MM.1S (cell line): Measurements from ENCODE around the gene PITPNM3.

ENCODE experiments used
- CTCF ChIP-seq: fragments of 300-600 bp; sonication (generic); IDR thresholded peaks from 2 replicates; pipeline ENCODE4 v1.5.1; 2016; ENCODE audit warnings: antibody characterized with exemption, low read length, mixed read lengths
- EZH2phosphoT487 ChIP-seq: fragments of 300-600 bp; sonication (generic); IDR thresholded peaks from 2 replicates; pipeline ENCODE4 v1.6.1; 2018; ENCODE audit warnings: antibody characterized with exemption, low read length

- TF ChIP-seq CTCF: no peak
- no peak for TF ChIP-seq EZH2phosphoT487
Observed at GRCh38 chr17:6534846-6535514, 21.4 kb downstream of the PITPNM3 start.
